Tibial nerve (tissue), 4 donors: ENCODE results near the gene PPT2. TPM values are rescaled to one million over a fixed set of nuclear protein-coding genes. Genes with fewer than 3 reads are reported as not detected.

Experiments
- DNase-seq, 2 donors: peaks; one replicate each; pipeline ENCODE4 v3.0.0-alpha.2; 2019; ENCODE audit warnings: low spot score in 2 of 2
- H3K27ac ChIP-seq, 4 donors: fragments of 200-600 bp; sonication (generic) in 3 of 4; one replicate each; pipeline ENCODE4 v1.5.1; 2017 to 2019; ENCODE audit warnings: mild to moderate bottlenecking in 1 of 4
- H3K27me3 ChIP-seq, 2 donors: fragments of 200-600 bp; sonication (generic) in 1 of 2; one replicate each; pipeline versions ENCODE4 v1.5.1 to v1.6.0; 2017 to 2019
- H3K36me3 ChIP-seq, 3 donors: fragments of 200-600 bp; sonication (generic); one replicate each; pipeline ENCODE4 v1.5.1; 2018 to 2019
- H3K4me1 ChIP-seq, 4 donors: fragments of 200-600 bp; sonication (generic) in 3 of 4; one replicate each; pipeline ENCODE4 v1.5.1; 2017 to 2019
- H3K4me3 ChIP-seq, 4 donors: fragments of 200-600 bp; sonication (generic) in 3 of 4; one replicate each; pipeline ENCODE4 v1.5.1; 2017 to 2019; ENCODE audit warnings: mild to moderate bottlenecking in 1 of 4, moderate library complexity in 1 of 4
- H3K9me3 ChIP-seq, 4 donors: fragments of 200-600 bp; sonication (generic) in 3 of 4; one replicate each; pipeline ENCODE4 v1.5.1; 2017 to 2019
- CTCF ChIP-seq, 5 experiments: fragments of 200-600 bp in 3 of 5; fragments of 450-650 bp in 2 of 5; sonication (generic) in 3 of 5; IDR thresholded peaks; one replicate each; pipeline ENCODE4 v1.5.1; 2016 to 2019; ENCODE audit warnings: antibody characterized with exemption in 5 of 5, mild to moderate bottlenecking in 3 of 5, moderate library complexity in 2 of 5
- EP300 ChIP-seq, 2 donors: sonication (generic); formaldehyde crosslinking; IDR thresholded peaks; one replicate each; pipeline ENCODE4 v1.6.1; 2017; ENCODE audit warnings: antibody characterized with exemption in 2 of 2, mild to moderate bottlenecking in 1 of 2
- POLR2A ChIP-seq, 2 donors: fragments of 450-650 bp; IDR thresholded peaks; one replicate each; pipeline ENCODE4 v1.6.1; 2017; ENCODE audit warnings: antibody characterized with exemption in 2 of 2, mild to moderate bottlenecking in 2 of 2, moderate library complexity in 2 of 2
- WGBS, 2 donors: methylation state at CpG; one replicate each; pipeline ENCODE4 v1.1.5; 2018; 5-methylcytosine and 5-hydroxymethylcytosine counted together
- total RNA-seq, 4 donors: library from RNA; depleted of rRNA; stranded (reverse); fragments of >200 nt; gene quantifications; one replicate each; pipeline ENCODE4 v1.1.0, GENCODE V29; 2016

The PPT2 gene
- total RNA-seq, 4 donors from 2014 or later: 33.0 to 75.2 (median 40.1) TPM

- Histone ChIP-seq H3K27me3 (no peaks in the 10 kb centered on the region), H3K36me3 (peaks cover 0 to 20% (median 4%) of the 10 kb centered on the region in 3 donors), H3K9me3 (no peaks in the 10 kb centered on the region), H3K4me3 (peak overlapping the region; percentile 67 to 88 (median 73)), H3K4me1 (peaks cover 0 to 73% (median 32%) of the 10 kb centered on the region in 4 donors), H3K27ac (peak overlapping the region; percentile 91 to 100 (median 95))
- TF ChIP-seq EP300 (IDR thresholded peaks at IDR 0.05) (no peak), POLR2A (IDR thresholded peaks at IDR 0.05) (no peak), CTCF (IDR thresholded peaks at IDR 0.05) (no peak)
- WGBS, 2 donors: 14 to 15% methylated on average over 5 of the region's 5 CpGs
- DNase-seq: no peak
Measured at GRCh38 chr6:32176476-32177182, 22.7 kb downstream of the PPT2 start.

GRCh38 chr6:32177183-32177787, 23.3 kb downstream of the PPT2 start:
- Histone ChIP-seq H3K4me3 (peak overlapping the region; percentile 54 to 88 (median 71)), H3K36me3 (peaks cover 0 to 27% (median 4%) of the 10 kb centered on the region in 3 donors), H3K27ac (peak overlapping the region; percentile 91 to 100 (median 95)), H3K27me3 (no peaks in the 10 kb centered on the region), H3K4me1 (peaks cover 0 to 80% (median 32%) of the 10 kb centered on the region in 4 donors), H3K9me3 (no peaks in the 10 kb centered on the region)
- no peak for TF ChIP-seq CTCF (IDR thresholded peaks at IDR 0.05)
- peak; percentile 7 to 38 for TF ChIP-seq POLR2A (IDR thresholded peaks at IDR 0.05)
- peak in 1 of 2 donors; percentile 72 for TF ChIP-seq EP300 (IDR thresholded peaks at IDR 0.05)
- DNase-seq: no peak
- WGBS, 2 donors: 0% methylated on average over 20 of the region's 20 CpGs

GRCh38 chr6:32177788-32178546, 24.0 kb downstream of the PPT2 start, which contains the start of gene RNF5:
Gene RNF5 (plus strand): TSS chr6:32178405. CDS start chr6:32178512, 107 bp downstream.
- WGBS, 2 donors: 0 to 1% methylated on average over 33 of the region's 33 CpGs
- peak within 1 kb of the TSS; percentile 54 to 88 (median 71) for H3K4me3 ChIP-seq
- peak; percentile 95 to 99 for DNase-seq
- no peaks in the 10 kb centered on the region for H3K9me3 ChIP-seq
- H3K27ac ChIP-seq: peak within 1 kb of the TSS; percentile 91 to 100 (median 95)
- peaks cover 0 to 79% (median 32%) of the 10 kb centered on the region in 4 donors for H3K4me1 ChIP-seq
- no peak for TF ChIP-seq CTCF (IDR thresholded peaks at IDR 0.05)
- TF ChIP-seq POLR2A (IDR thresholded peaks at IDR 0.05): peak; percentile 45 to 66
- TF ChIP-seq EP300 (IDR thresholded peaks at IDR 0.05): peak; percentile 48 to 86
- H3K27me3 ChIP-seq: no peaks in the 10 kb centered on the region
- H3K36me3 ChIP-seq: peaks cover 0 to 34% (median 8%) of the 10 kb centered on the region in 3 donors

- Histone ChIP-seq H3K4me3 (peak overlapping the region; percentile 48 to 88 (median 71)), H3K27me3 (no peaks in the 10 kb centered on the region), H3K9me3 (no peaks in the 10 kb centered on the region), H3K36me3 (peaks cover 0 to 42% (median 16%) of the 10 kb centered on the region in 3 donors), H3K4me1 (peaks cover 0 to 72% (median 32%) of the 10 kb centered on the region in 4 donors), H3K27ac (peak overlapping the region; percentile 91 to 100 (median 95))
- no peak for TF ChIP-seq CTCF (IDR thresholded peaks at IDR 0.05)
- WGBS, 2 donors: 2 to 3% methylated on average over 24 of the region's 24 CpGs
- no peak for DNase-seq
Measured at GRCh38 chr6:32178547-32179440, 24.9 kb downstream of the PPT2 start.
